Measurements from ENCODE around the gene TRAPPC1.

DNA sequence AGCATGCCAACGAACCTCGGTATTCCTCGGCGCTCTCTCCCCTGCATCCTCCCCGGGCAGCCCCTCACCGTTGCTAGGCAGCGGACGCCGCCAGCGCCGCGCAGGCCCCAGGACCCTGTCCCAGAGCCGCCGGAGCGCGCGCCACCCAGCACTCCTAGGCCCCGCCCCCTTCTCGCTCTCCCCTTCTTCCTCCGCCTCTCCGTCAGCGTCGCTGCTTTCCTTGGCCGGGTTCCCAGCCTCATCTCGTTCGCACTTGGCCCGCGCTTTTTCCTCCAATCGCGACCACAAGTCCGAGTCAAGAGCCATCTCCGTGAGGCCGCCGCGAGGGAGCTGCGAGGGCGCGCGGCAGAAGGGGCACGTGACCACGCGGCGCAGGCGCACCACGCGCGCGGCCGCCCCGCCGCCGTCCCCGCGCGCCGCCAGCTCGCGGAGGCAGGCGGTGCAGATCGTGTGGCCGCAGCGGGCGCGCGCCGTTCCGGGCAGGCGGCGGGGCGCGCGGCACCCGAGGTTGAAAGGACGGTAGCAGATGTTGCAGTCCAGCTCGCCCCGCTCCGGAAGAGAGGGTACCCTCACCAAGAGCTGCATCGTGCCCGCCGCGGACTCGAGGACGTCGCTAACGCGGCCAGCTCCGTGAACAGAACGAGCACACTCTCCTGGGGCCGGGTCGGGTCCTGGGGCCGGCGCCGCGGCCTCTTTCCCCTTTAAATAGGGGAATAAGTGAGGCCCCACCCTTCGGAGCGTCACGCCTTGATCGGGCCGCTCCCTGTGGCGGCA, 15.9 kb downstream of the TRAPPC1 start, which contains the start of gene RNF227:
- TF ChIP-seq, protein P1, sequence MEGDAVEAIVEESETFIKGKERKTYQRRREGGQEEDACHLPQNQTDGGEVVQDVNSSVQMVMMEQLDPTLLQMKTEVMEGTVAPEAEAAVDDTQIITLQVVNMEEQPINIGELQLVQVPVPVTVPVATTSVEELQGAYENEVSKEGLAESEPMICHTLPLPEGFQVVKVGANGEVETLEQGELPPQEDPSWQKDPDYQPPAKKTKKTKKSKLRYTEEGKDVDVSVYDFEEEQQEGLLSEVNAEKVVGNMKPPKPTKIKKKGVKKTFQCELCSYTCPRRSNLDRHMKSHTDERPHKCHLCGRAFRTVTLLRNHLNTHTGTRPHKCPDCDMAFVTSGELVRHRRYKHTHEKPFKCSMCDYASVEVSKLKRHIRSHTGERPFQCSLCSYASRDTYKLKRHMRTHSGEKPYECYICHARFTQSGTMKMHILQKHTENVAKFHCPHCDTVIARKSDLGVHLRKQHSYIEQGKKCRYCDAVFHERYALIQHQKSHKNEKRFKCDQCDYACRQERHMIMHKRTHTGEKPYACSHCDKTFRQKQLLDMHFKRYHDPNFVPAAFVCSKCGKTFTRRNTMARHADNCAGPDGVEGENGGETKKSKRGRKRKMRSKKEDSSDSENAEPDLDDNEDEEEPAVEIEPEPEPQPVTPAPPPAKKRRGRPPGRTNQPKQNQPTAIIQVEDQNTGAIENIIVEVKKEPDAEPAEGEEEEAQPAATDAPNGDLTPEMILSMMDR (IDR thresholded peaks at IDR 0.05), result no peak
- peak; percentile 21 for TF ChIP-seq POLR2A (IDR thresholded peaks at IDR 0.05)

Measured in right lobe of liver (tissue), 4 donors.